PC-3 (cell line): ENCODE results near the gene PTP4A2. TPM values are rescaled to one million over a fixed set of nuclear protein-coding genes. Genes with fewer than 3 reads are reported as not detected.

Experiments
- ATAC-seq: fragments of 200-7000 bp; cut with Tn5 transposase; 2 replicates; pipeline ENCODE4 v1.9.1; 2020; ENCODE audit warnings: mild to moderate bottlenecking, moderate library complexity
- BruUV-seq: library from RNA; stranded (reverse); fragments of 400-500 nt; replicated peaks from 2 replicates; lab custom pipeline; 2021; lab: Mats Ljungman, UMichigan
- CTCF ChIA-PET: fragments of 300-600 bp; sonication (Branson Sonifier 250); formaldehyde crosslinking; loops from one replicate; lab custom pipeline; 2022; ENCODE audit warnings: antibody characterized with exemption; lab: Charles Lee
- POLR2A ChIA-PET: fragments of 300-600 bp; sonication (Branson Sonifier 250); formaldehyde crosslinking; loops from one replicate; lab custom pipeline; 2022; ENCODE audit warnings: antibody characterized with exemption; ENCODE audit not compliant: unreplicated experiment; lab: Charles Lee
- DNase-seq: peaks from one replicate; pipeline ENCODE4 v3.0.0-alpha.2; 2015
- H2AFZ ChIP-seq: fragments of 300-600 bp; sonication (generic); 2 replicates; pipeline ENCODE4 v1.6.0; 2016; ENCODE audit warnings: antibody characterized with exemption, low read length
- H3F3A ChIP-seq: fragments of 300-600 bp; sonication (generic); one replicate; pipeline ENCODE4 v1.6.0; 2017; ENCODE audit warnings: antibody characterized with exemption, low read length, control low read depth, mild to moderate bottlenecking; ENCODE audit not compliant: unreplicated experiment
- H3K27ac ChIP-seq: fragments of 300-600 bp; sonication (generic); 2 replicates; pipeline ENCODE4 v1.5.1; 2016; ENCODE audit warnings: mild to moderate bottlenecking, low read length
- H3K27me3 ChIP-seq: fragments of 300-600 bp; sonication (generic); 2 replicates; pipeline ENCODE4 v1.6.1; 2016; ENCODE audit warnings: low read length, mixed read lengths
- H3K36me3 ChIP-seq: fragments of 300-600 bp; sonication (generic); 2 replicates; pipeline ENCODE4 v1.6.1; 2016; ENCODE audit warnings: low read depth, mixed run types, low read length, mixed read lengths
- H3K4me1 ChIP-seq: fragments of 300-600 bp; sonication (generic); 2 replicates; pipeline ENCODE4 v1.5.1; 2016; ENCODE audit warnings: low read length; ENCODE audit not compliant: insufficient read depth
- H3K4me2 ChIP-seq: fragments of 300-600 bp; sonication (generic); 2 replicates; pipeline ENCODE4 v1.6.0; 2016; ENCODE audit warnings: low read length
- H3K4me3 ChIP-seq: fragments of 300-600 bp; sonication (generic); 2 replicates; pipeline ENCODE4 v1.5.1; 2016; ENCODE audit warnings: mild to moderate bottlenecking, low read length, mixed read lengths
- H3K79me2 ChIP-seq: fragments of 300-600 bp; sonication (generic); 2 replicates; pipeline ENCODE4 v1.6.1; 2017; ENCODE audit warnings: low read length, mixed read lengths
- H3K9ac ChIP-seq: fragments of 300-600 bp; sonication (generic); 2 replicates; pipeline ENCODE4 v1.6.0; 2016; ENCODE audit warnings: mild to moderate bottlenecking, low read length
- H3K9me2 ChIP-seq: fragments of 300-600 bp; sonication (generic); replicated peaks from 2 replicates; pipeline ENCODE4 v1.6.1; 2016; ENCODE audit warnings: mixed run types, low read length, mixed read lengths
- H3K9me3 ChIP-seq: fragments of 300-600 bp; sonication (generic); 2 replicates; pipeline ENCODE4 v1.6.1; 2016; ENCODE audit warnings: low read length, mixed read lengths
- H4K20me1 ChIP-seq: fragments of 300-600 bp; sonication (generic); 2 replicates; pipeline ENCODE4 v1.6.1; 2016; ENCODE audit warnings: low read length, mixed read lengths
- CTCF ChIP-seq: fragments of 300-600 bp; sonication (generic); conservative IDR thresholded peaks from 2 replicates; pipeline ENCODE4 v1.5.1; 2017; ENCODE audit warnings: antibody characterized with exemption, low read depth, mild to moderate bottlenecking, low read length
- EZH2 ChIP-seq: fragments of 300-600 bp; sonication (generic); IDR thresholded peaks from one replicate; pipeline ENCODE4 v1.6.1; 2017; ENCODE audit warnings: antibody characterized with exemption, mild to moderate bottlenecking, low read length; ENCODE audit not compliant: unreplicated experiment
- EZH2phosphoT487 ChIP-seq: fragments of 300-600 bp; sonication (generic); IDR thresholded peaks from 2 replicates; pipeline ENCODE4 v1.6.1; 2018; ENCODE audit warnings: mild to moderate bottlenecking, antibody characterized with exemption, low read length, borderline replicate concordance
- intact Hi-C: fragments of 100-400 bp; cut with micrococcal nuclease; formaldehyde crosslinking; loops from 2 replicates; pipeline ENCODE4 v1.9.0; 2023
- total RNA-seq: library from RNA; depleted of rRNA; stranded (reverse); fragments of >200 nt; gene quantifications from 2 replicates; pipeline ENCODE4 v1.2.3, GENCODE V29; 2014

The PTP4A2 gene
- total RNA-seq, 1 experiment from 2014 or later: 335 TPM

- Histone ChIP-seq H3K4me2 (no peak overlapping the region), H3K79me2 (no peaks in the 10 kb centered on the region), H2AFZ (no peak overlapping the region), H3K36me3 (no peaks in the 10 kb centered on the region), H3K27ac (no peak overlapping the region), H3K4me3 (no peak overlapping the region), H3K9ac (no peak overlapping the region), H3K4me1 (no peaks in the 10 kb centered on the region), H4K20me1 (no peaks in the 10 kb centered on the region), H3K9me2 (no peaks in the 10 kb centered on the region), H3K27me3 (no peaks in the 10 kb centered on the region), H3F3A (no peaks in the 10 kb centered on the region), H3K9me3 (no peaks in the 10 kb centered on the region)
- BruUV-seq: no TSS peak
- intact Hi-C loops: no loop called here
- ChIA-PET POLR2A (no interaction called here), CTCF (interaction anchor here (0.6 kb wide), 1 partner anchor 12 kb away, joined by 3 read pairs; no protein-coding TSS in a partner anchor)
- ATAC-seq (peak; percentile 45; the same call in 1 of the 2 replicates), DNase-seq (peak; percentile 42)
- TF ChIP-seq CTCF: no peak
- TF ChIP-seq EZH2: no peak
- TF ChIP-seq EZH2phosphoT487: no peak
Observed at GRCh38 chr1:31976401-31976800, 38.2 kb upstream of the PTP4A2 start.

GRCh38 chr1:31970873-31971272 lies 32.7 kb upstream of the PTP4A2 start:
- H3F3A ChIP-seq: no peaks in the 10 kb centered on the region
- no peak overlapping the region for H3K4me2 ChIP-seq
- no peak overlapping the region for H3K27ac ChIP-seq
- intact Hi-C loops: no loop called here
- no peak overlapping the region for H3K4me3 ChIP-seq
- ChIA-PET CTCF (no interaction called here), POLR2A (no interaction called here)
- no peak overlapping the region for H2AFZ ChIP-seq
- H3K9me3 ChIP-seq: no peaks in the 10 kb centered on the region
- no peaks in the 10 kb centered on the region for H3K36me3 ChIP-seq
- no peaks in the 10 kb centered on the region for H3K9me2 ChIP-seq
- no peaks in the 10 kb centered on the region for H3K4me1 ChIP-seq
- DNase-seq: no peak
- no peak for ATAC-seq
- H4K20me1 ChIP-seq: no peaks in the 10 kb centered on the region
- TF ChIP-seq EZH2 (no peak), CTCF (no peak), EZH2phosphoT487 (no peak)
- no peak overlapping the region for H3K9ac ChIP-seq
- no TSS peak for BruUV-seq
- H3K27me3 ChIP-seq: no peaks in the 10 kb centered on the region
- H3K79me2 ChIP-seq: no peaks in the 10 kb centered on the region

- Histone ChIP-seq H3K4me1 (peaks cover 10% of the 10 kb centered on the region), H3K36me3 (no peaks in the 10 kb centered on the region), H4K20me1 (no peaks in the 10 kb centered on the region), H3K4me2 (no peak overlapping the region), H3K9me3 (no peaks in the 10 kb centered on the region), H3K4me3 (no peak overlapping the region), H2AFZ (no peak overlapping the region), H3K27me3 (no peaks in the 10 kb centered on the region), H3K79me2 (no peaks in the 10 kb centered on the region), H3K9ac (no peak overlapping the region), H3K9me2 (no peaks in the 10 kb centered on the region), H3F3A (no peaks in the 10 kb centered on the region), H3K27ac (no peak overlapping the region)
- TF ChIP-seq EZH2 (no peak), EZH2phosphoT487 (no peak), CTCF (no peak)
- no TSS peak for BruUV-seq
- ChIA-PET POLR2A (no interaction called here), CTCF (no interaction called here)
- ATAC-seq: no peak
- intact Hi-C loops: loop anchor here (5.0 kb wide), 2 partner anchors 101 to 144 kb away; partner anchors contain the start of gene SPOCD1
- no peak for DNase-seq
Observed at GRCh38 chr1:31961536-31961935, 23.4 kb upstream of the PTP4A2 start.
